NCI-H1694 treated with DMSO at 0.1 percent for 48 hours (cell line): ENCODE measurements around the gene MTMR10.

Experiments
- DNase-seq: peaks from one replicate; lab custom pipeline; 2025; lab: John Stamatoyannopoulos, UW

The MTMR10 gene

DNA sequence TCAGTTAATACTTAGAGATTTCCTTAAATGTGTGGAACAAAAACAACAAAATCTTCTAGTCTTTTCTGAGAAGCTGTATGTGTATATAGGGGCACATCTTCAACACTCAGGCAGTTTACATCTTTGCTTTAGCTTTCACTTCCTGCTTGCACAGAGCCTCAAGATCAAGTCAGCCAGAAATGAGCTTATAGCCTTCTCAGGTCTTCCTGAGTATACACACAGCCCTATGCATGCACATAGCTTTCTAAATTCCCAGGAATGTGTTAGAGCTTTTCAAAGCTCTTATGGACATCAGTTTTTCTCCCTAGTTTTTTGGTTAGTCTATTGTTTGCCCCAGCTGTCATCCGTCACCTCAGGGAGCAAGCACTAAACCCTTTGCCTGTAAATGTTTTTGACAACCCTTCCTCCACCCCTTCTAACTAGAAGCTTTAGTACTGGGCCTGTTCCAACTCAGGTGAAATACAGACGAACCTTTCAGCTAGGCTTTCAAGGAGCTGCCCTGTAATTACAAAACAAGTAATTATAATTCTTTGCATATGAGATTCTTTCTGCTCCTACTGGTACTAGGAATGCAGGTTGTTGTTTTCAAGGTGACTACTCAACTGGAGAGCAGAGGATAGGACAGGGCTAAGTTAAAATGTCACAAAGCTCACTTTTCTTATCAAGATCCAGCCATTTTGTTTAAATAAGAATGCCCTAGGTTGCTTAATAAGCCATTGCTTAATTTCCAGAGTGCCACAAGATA lies 22.6 kb upstream of the MTMR10 start:
- DNase-seq: no peak

- DNase-seq: no peak
Measured at GRCh38 chr15:31012455-31012854, 21.0 kb upstream of the MTMR10 start.

DNA sequence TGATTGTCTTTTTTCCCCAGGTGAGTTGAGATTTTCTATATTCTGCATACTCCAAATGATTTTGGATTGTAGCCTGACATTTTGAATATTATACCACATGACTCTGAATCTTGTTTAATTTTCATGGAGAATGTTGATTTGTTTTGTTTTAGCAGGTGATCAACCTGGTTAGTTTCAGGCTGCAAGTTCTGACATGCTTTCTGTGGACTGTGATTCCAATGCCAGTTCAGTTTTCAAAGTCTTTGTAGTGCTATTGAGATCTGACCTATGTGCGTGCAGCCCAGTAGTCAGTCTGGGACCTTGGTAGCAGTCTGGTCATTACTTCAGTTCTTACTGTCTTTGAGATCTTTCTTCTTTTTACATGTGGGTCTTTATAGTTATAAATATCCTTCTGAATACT lies 18.6 kb upstream of the MTMR10 start:
- no peak for DNase-seq

DNA sequence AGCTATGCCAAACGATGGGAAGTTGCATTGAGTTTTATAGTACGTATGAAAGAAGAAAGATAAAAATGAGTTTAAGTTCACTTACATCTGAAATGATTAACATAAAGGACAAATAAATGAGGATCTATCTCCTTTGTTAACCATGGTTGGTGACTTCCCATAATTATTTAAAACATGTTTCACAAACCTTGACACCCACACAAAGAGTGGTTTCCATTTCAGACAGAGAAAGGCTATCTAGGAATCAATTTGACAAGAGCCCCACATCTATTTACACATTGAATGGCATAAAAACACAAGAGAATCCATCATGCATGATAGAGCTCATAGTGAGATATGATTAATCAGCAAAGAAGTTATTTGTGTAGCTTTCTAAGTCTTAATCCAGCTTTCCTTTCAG lies 14.2 kb upstream of the MTMR10 start:
- no peak for DNase-seq

GRCh38 chr15:31004220-31004733 lies 12.8 kb upstream of the MTMR10 start:
- no peak for DNase-seq

DNA sequence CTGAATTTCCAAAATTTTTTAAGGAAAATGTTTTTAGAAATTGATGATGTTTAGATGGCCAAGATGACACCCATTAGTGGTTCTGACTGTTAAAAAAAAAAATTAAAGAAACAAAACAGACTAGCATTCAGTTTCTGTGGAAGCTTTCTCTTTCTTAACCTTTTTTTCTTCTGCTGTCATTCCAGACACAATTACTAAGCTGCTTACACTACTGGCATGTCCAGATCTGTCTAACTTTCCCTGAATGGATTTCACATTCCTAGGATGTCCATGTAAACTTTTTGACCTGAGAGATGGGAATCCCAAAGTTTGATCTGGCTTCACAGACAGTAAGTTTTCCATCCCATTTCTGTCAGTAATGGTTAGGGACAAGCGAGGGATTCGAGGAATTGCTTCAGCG lies 10.3 kb upstream of the MTMR10 start:
- DNase-seq: no peak

- DNase-seq: no peak
Measured at GRCh38 chr15:30999729-31000128, 8.3 kb upstream of the MTMR10 start.

GRCh38 chr15:30997270-30997669 lies 5.8 kb upstream of the MTMR10 start:
- no peak for DNase-seq

DNA sequence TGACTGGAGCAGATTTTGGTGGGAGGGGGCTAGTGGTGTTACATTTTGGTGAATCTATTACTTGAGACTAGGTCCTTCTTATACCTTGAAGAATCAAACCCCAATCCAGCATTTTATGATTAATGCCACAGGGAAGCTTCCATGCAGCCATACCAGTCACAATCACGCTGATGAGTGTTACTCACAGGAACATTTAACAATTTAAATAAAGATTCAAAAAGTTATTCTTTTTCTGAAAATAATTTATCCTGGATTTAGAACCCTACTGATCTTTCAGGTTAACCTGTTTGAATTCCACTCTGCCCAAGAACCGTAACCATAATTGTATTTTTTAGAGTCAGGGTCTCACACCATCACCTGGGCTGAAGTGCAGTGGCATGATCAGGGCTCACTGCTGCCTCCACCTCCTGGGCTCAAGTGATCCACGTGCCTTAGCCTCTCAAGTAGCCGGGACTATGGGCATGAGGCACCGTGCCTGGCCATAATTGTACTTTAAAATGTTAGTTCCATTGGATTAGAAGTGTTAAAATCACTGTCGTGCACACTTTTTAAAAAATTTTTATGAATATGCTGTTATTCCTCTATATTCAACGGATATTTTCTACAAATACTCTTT lies 929 bp upstream of the MTMR10 start:
- DNase-seq: no peak

DNA sequence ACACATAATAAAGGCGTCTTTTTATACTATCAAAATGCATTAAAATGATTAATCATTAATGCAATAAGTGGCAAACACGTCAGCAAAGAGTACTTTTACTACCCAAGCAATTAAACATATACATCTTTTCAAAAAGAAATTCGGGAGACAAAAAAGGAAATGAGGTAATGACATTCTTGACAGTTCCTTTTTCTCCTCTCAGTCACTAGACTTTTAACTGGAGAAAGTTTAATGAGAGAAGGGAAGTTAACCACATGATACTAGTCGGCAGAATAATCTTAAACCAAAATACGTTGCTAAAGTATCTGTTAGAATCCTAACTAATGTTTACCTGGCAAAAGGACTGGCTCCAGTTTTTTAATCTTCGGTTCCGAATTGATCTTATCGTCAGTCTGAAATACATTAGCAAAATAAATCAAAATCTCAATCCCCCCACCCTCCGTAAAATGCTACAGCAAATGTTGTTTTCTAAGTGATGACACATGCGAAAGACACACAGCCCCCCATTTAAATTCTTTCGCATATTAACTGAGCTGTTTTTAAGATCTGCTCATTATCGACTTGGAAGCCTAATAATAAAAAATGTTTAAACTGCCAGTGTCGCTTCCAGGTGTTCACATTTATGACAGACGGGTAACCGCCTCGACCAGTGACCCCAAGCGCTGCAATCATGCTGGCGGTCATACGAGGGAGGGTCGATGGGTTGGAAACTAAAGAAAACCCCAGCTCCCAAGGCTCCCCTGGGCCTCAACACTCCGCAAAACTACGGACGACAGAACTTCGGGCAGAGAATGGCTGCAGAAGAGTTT lies 778 bp downstream of the MTMR10 start:
- DNase-seq: no peak

DNA sequence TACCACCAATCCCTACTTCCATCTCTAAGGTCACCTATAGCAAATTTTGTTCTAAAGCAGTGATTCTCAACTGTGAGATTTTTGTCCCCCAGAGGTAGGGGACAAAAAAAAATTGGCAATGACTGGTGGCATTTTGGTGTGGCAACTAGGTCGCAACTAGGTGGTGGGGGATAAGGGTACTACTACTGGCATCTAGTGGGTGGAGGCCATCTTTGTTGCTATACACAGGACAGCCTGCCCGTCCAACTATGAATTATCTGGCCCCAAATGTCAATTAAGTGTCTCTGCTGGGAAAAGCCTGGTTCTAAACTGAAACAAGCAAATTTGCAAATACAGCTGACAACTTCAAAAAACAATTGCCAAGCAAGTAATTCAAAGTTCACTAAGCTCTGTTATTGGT lies 1.4 kb downstream of the MTMR10 start:
- DNase-seq: no peak

DNA sequence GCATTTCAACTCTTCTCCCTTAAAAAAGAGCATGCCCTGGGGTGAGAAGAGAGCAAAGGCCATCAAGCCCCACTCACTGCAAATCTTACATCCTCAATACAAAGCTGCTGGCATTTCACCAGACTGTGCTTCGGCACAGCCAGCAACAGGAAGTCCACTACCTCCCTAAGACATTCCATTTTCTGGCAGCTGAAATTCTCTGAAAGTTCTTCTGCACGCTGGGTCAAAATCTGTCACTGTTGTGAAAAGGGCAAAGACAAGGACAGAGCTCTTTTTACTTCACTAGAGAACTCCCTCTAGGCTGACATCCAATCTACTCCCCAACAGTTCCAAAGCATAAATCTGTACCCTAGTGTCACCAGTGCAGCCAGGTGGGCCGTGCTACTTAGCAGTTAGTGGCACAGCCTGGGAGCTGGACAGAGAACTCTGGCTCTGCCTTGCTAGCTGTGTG lies 6.3 kb downstream of the MTMR10 start:
- DNase-seq: no peak

DNA sequence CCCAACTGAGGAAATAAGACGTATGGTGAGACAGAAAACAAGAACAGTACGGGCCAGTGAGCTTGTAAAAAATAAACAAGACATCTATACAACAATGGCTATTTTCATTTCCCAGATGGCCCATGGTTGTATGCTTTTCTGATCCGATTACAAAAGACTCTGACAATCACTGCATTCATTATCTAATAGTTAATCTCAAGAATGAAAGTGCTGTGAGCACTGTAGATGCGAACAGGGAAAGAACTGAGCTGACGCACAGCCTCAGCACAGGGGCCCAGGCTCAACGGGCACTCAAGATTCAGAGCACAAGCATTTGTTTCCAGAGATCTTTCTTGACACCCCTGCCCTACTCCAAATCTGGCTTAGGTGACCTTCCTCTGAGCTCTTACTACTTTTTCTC lies 6.9 kb downstream of the MTMR10 start:
- no peak for DNase-seq

DNA sequence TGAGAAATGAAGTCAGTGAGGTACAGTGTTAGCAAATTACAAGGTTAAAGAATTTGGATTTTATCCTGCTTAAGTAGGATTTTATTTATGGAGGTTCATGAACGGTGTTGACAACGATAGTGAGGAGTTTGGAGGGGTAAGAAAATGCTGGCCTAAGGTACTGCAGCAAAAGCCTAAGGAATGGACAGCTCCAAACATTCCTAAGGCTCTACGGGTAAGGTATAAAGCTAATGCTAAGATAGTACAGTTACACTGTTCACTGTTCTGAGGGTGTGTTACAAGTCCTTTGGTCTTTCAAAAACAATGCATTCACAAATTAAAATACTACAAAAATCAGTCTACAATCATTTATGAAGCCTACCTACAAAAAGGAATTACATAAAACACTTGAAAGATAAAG lies 7.3 kb downstream of the MTMR10 start:
- no peak for DNase-seq

DNA sequence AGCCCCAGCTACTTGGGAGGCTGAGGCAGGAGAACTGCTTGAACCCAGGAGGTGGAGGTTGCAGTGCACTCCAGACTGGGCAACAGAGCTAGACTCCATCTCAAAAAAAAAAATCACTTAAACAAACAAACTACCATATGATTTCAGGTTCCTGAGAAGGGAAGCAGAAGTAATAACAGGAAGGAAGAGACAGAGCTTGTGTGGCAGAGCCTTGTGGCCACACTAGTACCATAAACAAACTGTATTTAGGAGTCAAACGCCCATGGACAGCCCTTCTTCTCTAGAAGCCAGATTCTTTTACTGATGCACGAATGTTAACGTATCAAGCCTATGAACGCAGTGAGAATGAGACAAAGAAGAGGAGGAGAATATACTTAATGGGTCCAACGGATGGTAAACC lies 12.0 kb downstream of the MTMR10 start:
- no peak for DNase-seq

GRCh38 chr15:30978328-30978727 lies 13.1 kb downstream of the MTMR10 start:
- no peak for DNase-seq

DNA sequence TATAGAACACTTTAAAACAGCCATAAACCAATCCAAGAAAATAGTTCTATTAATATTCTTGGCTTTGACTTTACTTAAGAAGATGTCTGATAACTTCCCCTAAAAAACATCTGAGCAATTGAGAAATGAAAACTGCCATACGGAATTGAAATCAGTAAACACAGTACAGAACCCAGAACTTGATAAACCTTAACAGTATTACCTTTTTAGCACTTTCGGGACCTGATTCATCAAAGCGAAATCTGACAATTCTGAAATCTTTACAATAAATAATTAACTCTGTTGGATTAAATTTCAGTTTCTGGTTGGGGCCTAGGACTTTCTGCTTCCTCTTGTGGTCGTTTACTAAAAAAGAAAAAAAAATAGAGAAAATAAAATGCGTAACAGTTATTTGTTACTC lies 17.3 kb downstream of the MTMR10 start:
- DNase-seq: no peak

- no peak for DNase-seq
Measured at GRCh38 chr15:30973379-30973778, 18.0 kb downstream of the MTMR10 start.

DNA sequence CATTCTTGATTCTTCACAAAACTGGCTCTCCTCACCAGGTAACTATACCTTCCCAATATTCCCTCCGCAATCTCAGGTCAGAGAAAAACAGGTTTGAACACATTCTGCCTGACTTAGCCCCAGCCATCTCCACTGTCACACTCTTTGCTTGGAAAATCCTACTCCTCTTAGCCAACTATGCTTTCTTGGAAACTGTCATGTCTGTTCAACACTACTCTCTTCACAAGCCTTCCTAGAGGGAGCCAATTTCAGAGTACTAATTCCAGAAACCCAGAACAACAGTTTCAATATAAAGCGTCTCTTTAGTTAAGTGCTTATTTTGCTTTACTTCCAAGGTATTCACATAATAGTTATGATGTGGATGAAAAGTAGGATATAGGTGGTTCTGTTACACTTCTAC lies 21.7 kb downstream of the MTMR10 start:
- DNase-seq: no peak

- DNase-seq: no peak
Measured at GRCh38 chr15:30963681-30964080, 27.7 kb downstream of the MTMR10 start.

- no peak for DNase-seq
Measured at GRCh38 chr15:30962659-30963058, 28.8 kb downstream of the MTMR10 start.

- peak; percentile 58 for DNase-seq
Measured at GRCh38 chr15:30962079-30962478, 29.3 kb downstream of the MTMR10 start.

- no peak for DNase-seq
Measured at GRCh38 chr15:30958219-30958618, 33.2 kb downstream of the MTMR10 start.
